H9 (cell line): ENCODE data around the gene FAM219A. TPM values are rescaled to one million over a fixed set of nuclear protein-coding genes. Genes with fewer than 3 reads are reported as not detected.
A peak's percentile ranks its signal among the peaks of the same experiment; 100 is the strongest.

ENCODE experiments used
- DNase-seq: peaks from one replicate; pipeline ENCODE4 v3.0.0-alpha.2; 2017
- H2AFZ ChIP-seq: one replicate; pipeline ENCODE4 v1.6.1; 2013; ENCODE audit warnings: mild to moderate bottlenecking, low read length, control low read depth, moderate library complexity
- H2AK5ac ChIP-seq: 2 replicates; pipeline ENCODE4 v1.6.1; 2013; ENCODE audit warnings: low read length, control low read depth, mixed read lengths; ENCODE audit not compliant: insufficient read length
- H2BK120ac ChIP-seq: one replicate; pipeline ENCODE4 v1.6.1; 2013; ENCODE audit warnings: low read depth, mild to moderate bottlenecking, low read length, control low read depth, inconsistent platforms; ENCODE audit not compliant: poor library complexity, severe bottlenecking
- H2BK12ac ChIP-seq: 2 replicates; pipeline ENCODE4 v1.6.1; 2013; ENCODE audit warnings: low read length, control low read depth, mixed read lengths, low read depth; ENCODE audit not compliant: insufficient read length
- H2BK15ac ChIP-seq: 2 replicates; pipeline ENCODE4 v1.6.1; 2013; ENCODE audit warnings: low read depth, low read length, control low read depth
- H2BK20ac ChIP-seq: one replicate; pipeline ENCODE4 v1.6.1; 2013; ENCODE audit warnings: low read depth, mild to moderate bottlenecking, low read length, control low read depth, inconsistent platforms; ENCODE audit not compliant: poor library complexity, severe bottlenecking
- H2BK5ac ChIP-seq: 2 replicates; pipeline ENCODE4 v1.6.1; 2013; ENCODE audit warnings: low read length, control low read depth, mixed read lengths; ENCODE audit not compliant: insufficient read length
- H3K14ac ChIP-seq: 2 replicates; pipeline ENCODE4 v1.6.1; 2013; ENCODE audit warnings: low read length, control low read depth; ENCODE audit not compliant: insufficient read depth
- H3K18ac ChIP-seq: 2 replicates; pipeline ENCODE4 v1.6.1; 2013; ENCODE audit warnings: low read depth, mild to moderate bottlenecking, mixed read lengths, low read length, control low read depth; ENCODE audit not compliant: insufficient read length
- H3K23ac ChIP-seq: 2 replicates; pipeline ENCODE4 v1.6.1; 2013; ENCODE audit warnings: low read length, control low read depth, mixed read lengths, low read depth; ENCODE audit not compliant: insufficient read length
- H3K23me2 ChIP-seq: 2 replicates; pipeline ENCODE4 v1.6.1; 2013; ENCODE audit warnings: low read depth, mild to moderate bottlenecking, mixed read lengths, low read length, control low read depth; ENCODE audit not compliant: insufficient read length, poor library complexity, severe bottlenecking
- H3K27ac ChIP-seq: 2 replicates; pipeline ENCODE4 v1.5.1; 2013; ENCODE audit warnings: low read length, control low read depth, mixed read lengths, low read depth; ENCODE audit not compliant: insufficient read length
- H3K27me3 ChIP-seq: 2 replicates; pipeline ENCODE4 v1.6.1; 2013; ENCODE audit warnings: low read length, control low read depth, inconsistent platforms; ENCODE audit not compliant: insufficient read depth
- H3K4ac ChIP-seq: 2 replicates; pipeline ENCODE4 v1.6.1; 2013; ENCODE audit warnings: low read depth, mild to moderate bottlenecking, control low read depth, inconsistent platforms, low read length, moderate library complexity
- H3K4me1 ChIP-seq: 2 replicates; pipeline ENCODE4 v1.6.1; 2013; ENCODE audit warnings: low read length, control low read depth, inconsistent platforms; ENCODE audit not compliant: insufficient read depth
- H3K4me2 ChIP-seq: 2 replicates; pipeline ENCODE4 v1.6.1; 2013; ENCODE audit warnings: low read length, control low read depth, mixed read lengths; ENCODE audit not compliant: insufficient read length, insufficient read depth
- H3K56ac ChIP-seq: 2 replicates; pipeline ENCODE4 v1.6.1; 2013; ENCODE audit warnings: low read depth, mild to moderate bottlenecking, mixed read lengths, low read length, control low read depth; ENCODE audit not compliant: insufficient read length
- H3K79me1 ChIP-seq: 2 replicates; pipeline ENCODE4 v1.6.1; 2013; ENCODE audit warnings: low read depth, mild to moderate bottlenecking, moderate library complexity, low read length, control low read depth, inconsistent platforms; ENCODE audit not compliant: insufficient read depth, poor library complexity, severe bottlenecking
- H3K79me2 ChIP-seq: 2 replicates; pipeline ENCODE4 v1.6.1; 2013; ENCODE audit warnings: low read length, control low read depth, inconsistent platforms; ENCODE audit not compliant: insufficient read depth
- H3K9ac ChIP-seq: 2 replicates; pipeline ENCODE4 v1.6.1; 2013; ENCODE audit warnings: low read length, control low read depth, mixed read lengths; ENCODE audit not compliant: insufficient read length; ENCODE audit errors: extremely low read depth
- H3K9me3 ChIP-seq: one replicate; pipeline ENCODE4 v1.6.1; 2013; ENCODE audit warnings: low read depth, low read length, inconsistent platforms; ENCODE audit not compliant: control insufficient read depth
- H3T11ph ChIP-seq: one replicate; pipeline ENCODE4 v1.6.1; 2013; ENCODE audit warnings: mild to moderate bottlenecking, low read length, control low read depth, inconsistent platforms
- H4K20me1 ChIP-seq: one replicate; pipeline ENCODE4 v1.6.1; 2013; ENCODE audit not compliant: control insufficient read depth, insufficient read length, insufficient read depth
- H4K5ac ChIP-seq: 2 replicates; pipeline ENCODE4 v1.6.1; 2013; ENCODE audit warnings: low read depth, mild to moderate bottlenecking, mixed read lengths, low read length, control low read depth; ENCODE audit not compliant: insufficient read length
- H4K8ac ChIP-seq: replicated peaks from 2 replicates; pipeline ENCODE4 v1.6.1; 2013; ENCODE audit warnings: low read length, control low read depth, mixed read lengths, low read depth; ENCODE audit not compliant: insufficient read length
- H4K91ac ChIP-seq: 2 replicates; pipeline ENCODE4 v1.6.1; 2013; ENCODE audit warnings: low read depth, mild to moderate bottlenecking, moderate library complexity, mixed read lengths, low read length, control low read depth; ENCODE audit not compliant: insufficient read length
- H3K27ac Mint-ChIP-seq, 3 experiments: 2 replicates in 2 of 3; 3 replicates in 1 of 3; pipeline ENCODE4 v1.8.0; 2020 to 2021; ENCODE audit warnings: mixed read lengths in 3 of 3, mild to moderate bottlenecking in 1 of 3, moderate library complexity in 1 of 3
- H3K27me3 Mint-ChIP-seq: 2 replicates; pipeline ENCODE4 v1.8.0; 2021; ENCODE audit warnings: low read depth, mild to moderate bottlenecking, moderate library complexity, mixed read lengths
- H3K36me3 Mint-ChIP-seq, 3 experiments: 2 replicates in 2 of 3; 3 replicates in 1 of 3; pipeline ENCODE4 v1.8.0; 2020 to 2021; ENCODE audit warnings: low read depth in 3 of 3, mixed read lengths in 3 of 3; ENCODE audit not compliant: insufficient read depth in 1 of 3
- H3K4me1 Mint-ChIP-seq, 2 experiments: 2 replicates each; pipeline ENCODE4 v1.8.0; 2020; ENCODE audit warnings: mixed read lengths in 2 of 2
- H3K4me3 Mint-ChIP-seq, 2 experiments: 2 replicates in 1 of 2; 3 replicates in 1 of 2; pipeline ENCODE4 v1.8.0; 2020 to 2021; ENCODE audit warnings: mild to moderate bottlenecking in 2 of 2, mixed read lengths in 2 of 2, moderate library complexity in 1 of 2
- H3K9me3 Mint-ChIP-seq, 2 experiments: 2 replicates in 1 of 2; 3 replicates in 1 of 2; pipeline ENCODE4 v1.8.0; 2020; ENCODE audit warnings: mild to moderate bottlenecking in 2 of 2, mixed read lengths in 2 of 2, moderate library complexity in 1 of 2
- WGBS: extraction: QIAGEN DNeasy Blood & Tissue Kit; methylation state at CpG from one replicate; pipeline ENCODE4 v1.1.7; 2013; ENCODE audit warnings: missing lambda C conversion rate, low lambda C conversion rate, mixed read lengths; ENCODE audit not compliant: insufficient read length; ENCODE audit errors: extremely low coverage; 5-methylcytosine and 5-hydroxymethylcytosine counted together
- total RNA-seq: library from RNA; stranded (reverse); gene quantifications from 2 replicates; pipeline ENCODE4 v1.2.1, GENCODE V29; 2021
- TF ChIP-seq, protein P1 (sequence below): fragments of 200-600 bp; sonication (generic); conservative IDR thresholded peaks from 3 replicates; pipeline ENCODE4 v1.8.0; 2021; ENCODE audit warnings: antibody characterized with exemption, mild to moderate bottlenecking

The FAM219A gene
- total RNA-seq, 1 experiment from 2014 or later: 16.7 TPM

GRCh38 chr9:34454571-34455065 lies 3.8 kb downstream of the FAM219A start:
- Histone ChIP-seq H3K23me2 (peaks cover 12% of the 10 kb centered on the region), H3K56ac (no peak overlapping the region), H3K27me3 (no peaks in the 10 kb centered on the region), H2BK15ac (no peak overlapping the region), H2BK5ac (no peak overlapping the region), H3K79me1 (no peaks in the 10 kb centered on the region), H3K9ac (no peak overlapping the region), H3K79me2 (no peaks in the 10 kb centered on the region; the same call in 1 of the 2 replicates), H2AK5ac (no peak overlapping the region), H4K91ac (no peak overlapping the region), H2BK120ac (no peak overlapping the region), H4K20me1 (no peaks in the 10 kb centered on the region), H2BK12ac (no peak overlapping the region), H3K9me3 (no peaks in the 10 kb centered on the region), H3K4me2 (no peak overlapping the region), H2BK20ac (no peak overlapping the region), H2AFZ (no peak overlapping the region), H3T11ph (no peak overlapping the region), H3K4ac (no peak overlapping the region), H3K27ac (no peak overlapping the region), H3K4me1 (peaks cover 7% of the 10 kb centered on the region), H3K14ac (no peak overlapping the region), H3K23ac (no peak overlapping the region), H3K18ac (no peak overlapping the region), H4K5ac (no peak overlapping the region), H4K8ac (no peak overlapping the region)
- Mint-ChIP-seq H3K4me3 (no peak overlapping the region), H3K27ac (no peak overlapping the region), H3K9me3 (no peaks in the 10 kb centered on the region), H3K36me3 (no peaks in the 10 kb centered on the region), H3K27me3 (peaks cover 19% of the 10 kb centered on the region), H3K4me1 (peaks cover 34 to 37% of the 10 kb centered on the region in 2 experiments)
- TF ChIP-seq, protein P1, sequence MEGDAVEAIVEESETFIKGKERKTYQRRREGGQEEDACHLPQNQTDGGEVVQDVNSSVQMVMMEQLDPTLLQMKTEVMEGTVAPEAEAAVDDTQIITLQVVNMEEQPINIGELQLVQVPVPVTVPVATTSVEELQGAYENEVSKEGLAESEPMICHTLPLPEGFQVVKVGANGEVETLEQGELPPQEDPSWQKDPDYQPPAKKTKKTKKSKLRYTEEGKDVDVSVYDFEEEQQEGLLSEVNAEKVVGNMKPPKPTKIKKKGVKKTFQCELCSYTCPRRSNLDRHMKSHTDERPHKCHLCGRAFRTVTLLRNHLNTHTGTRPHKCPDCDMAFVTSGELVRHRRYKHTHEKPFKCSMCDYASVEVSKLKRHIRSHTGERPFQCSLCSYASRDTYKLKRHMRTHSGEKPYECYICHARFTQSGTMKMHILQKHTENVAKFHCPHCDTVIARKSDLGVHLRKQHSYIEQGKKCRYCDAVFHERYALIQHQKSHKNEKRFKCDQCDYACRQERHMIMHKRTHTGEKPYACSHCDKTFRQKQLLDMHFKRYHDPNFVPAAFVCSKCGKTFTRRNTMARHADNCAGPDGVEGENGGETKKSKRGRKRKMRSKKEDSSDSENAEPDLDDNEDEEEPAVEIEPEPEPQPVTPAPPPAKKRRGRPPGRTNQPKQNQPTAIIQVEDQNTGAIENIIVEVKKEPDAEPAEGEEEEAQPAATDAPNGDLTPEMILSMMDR: peak; percentile 25; the same call in 2 of the 3 replicates
- WGBS: no CpG with 5 or more reads among the region's 3 CpGs
- no peak for DNase-seq
